ENCODE results near the gene FCHSD2.
"Not testable (repeated sequence)": the region's sequence is repeated elsewhere in the genome, so short reads cannot be mapped to it uniquely, and the experiment has no call there.

The FCHSD2 gene

GRCh38 chr11:73151416-73151815 is 9.3 kb upstream of the FCHSD2 start:
- no peak for DNase-seq (ENCODE audit: low read depth, low spot score)

GRCh38 chr11:73149105-73149504 is 7.0 kb upstream of the FCHSD2 start:
- no peak for DNase-seq (ENCODE audit: low read depth, low spot score)

- DNase-seq (ENCODE audit: low read depth, low spot score): no peak
Measured at GRCh38 chr11:73147771-73148681, 5.9 kb upstream of the FCHSD2 start.

DNA sequence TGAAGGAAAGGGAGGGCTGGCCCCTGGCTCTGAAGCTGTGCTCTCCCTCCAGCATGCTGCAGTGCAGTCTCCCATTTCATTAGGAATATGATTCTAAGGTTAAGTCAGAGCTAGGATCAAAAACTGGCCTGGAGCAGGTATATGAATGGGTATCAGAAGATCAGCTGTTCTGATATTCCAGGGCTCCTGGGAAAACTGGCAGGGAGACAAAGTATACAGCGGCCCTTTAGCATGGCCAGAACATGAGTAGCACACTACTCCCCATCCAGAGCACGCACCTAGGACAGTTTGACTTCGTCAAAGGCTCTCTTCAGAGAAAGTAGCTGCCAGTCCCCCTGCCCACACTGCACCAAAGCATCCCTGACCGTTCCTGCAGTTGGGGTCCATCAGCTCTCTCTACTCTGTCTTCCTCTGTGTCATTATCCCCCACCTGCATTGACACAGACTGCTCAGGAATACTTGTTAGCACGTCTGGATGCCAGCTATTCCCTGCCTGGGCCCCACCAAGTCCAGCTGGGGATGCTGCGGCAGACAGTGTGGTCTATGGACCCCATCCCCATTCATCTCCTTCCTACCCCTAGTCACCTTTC is 4.0 kb upstream of the FCHSD2 start:
- no peak for DNase-seq (ENCODE audit: low read depth, low spot score)

- DNase-seq (ENCODE audit: low read depth, low spot score): no peak
Measured at GRCh38 chr11:73143126-73143838, 1.2 kb upstream of the FCHSD2 start.

DNA sequence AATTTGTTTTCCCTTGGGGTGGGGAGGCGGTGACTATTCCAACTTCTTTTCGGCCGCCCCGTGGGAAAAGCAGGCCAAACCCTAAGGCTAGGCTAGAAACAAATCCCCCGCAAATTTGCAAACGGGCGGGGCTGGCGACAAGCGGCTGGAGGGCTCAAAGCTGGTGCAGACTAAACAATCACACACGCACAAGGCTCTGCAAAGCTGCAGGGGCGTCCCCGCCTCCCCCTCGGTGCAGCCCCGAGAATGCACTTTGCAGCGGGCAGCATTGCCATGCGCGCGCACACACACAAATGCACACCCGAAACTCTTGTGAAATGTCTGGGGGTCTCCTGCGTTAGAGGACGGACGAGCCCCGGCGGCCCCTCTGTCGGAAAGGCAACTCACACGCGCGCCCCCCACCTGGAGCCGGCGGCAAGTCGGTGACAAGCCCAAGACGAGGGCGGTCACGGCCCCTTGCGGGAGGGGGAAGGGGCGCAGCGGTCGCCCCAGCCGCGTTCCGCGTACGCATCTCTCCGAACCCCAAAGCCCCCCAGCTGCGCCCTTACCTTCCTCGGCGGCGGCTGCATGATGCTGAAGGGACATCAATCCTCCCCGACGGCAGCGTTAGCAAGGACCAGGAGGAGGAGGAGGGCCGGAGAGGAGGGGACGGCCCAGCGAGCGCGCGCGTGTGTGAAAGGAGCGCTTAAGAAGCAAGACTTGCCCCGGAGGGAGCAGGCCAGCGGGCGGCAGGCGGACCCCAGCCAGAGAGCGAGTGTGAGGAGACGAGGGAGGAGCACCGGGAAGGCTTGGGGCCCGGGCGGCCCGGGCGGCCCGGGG is 600 bp downstream of the FCHSD2 start:
- no peak for DNase-seq (ENCODE audit: low read depth, low spot score)

- no peak for DNase-seq (ENCODE audit: low read depth, low spot score)
Measured at GRCh38 chr11:73141031-73141308, 1.1 kb downstream of the FCHSD2 start.

GRCh38 chr11:73140213-73141030 is 1.7 kb downstream of the FCHSD2 start:
- DNase-seq (ENCODE audit: low read depth, low spot score): no peak

GRCh38 chr11:73139476-73140198 is 2.5 kb downstream of the FCHSD2 start:
- DNase-seq (ENCODE audit: low read depth, low spot score): no peak

DNA sequence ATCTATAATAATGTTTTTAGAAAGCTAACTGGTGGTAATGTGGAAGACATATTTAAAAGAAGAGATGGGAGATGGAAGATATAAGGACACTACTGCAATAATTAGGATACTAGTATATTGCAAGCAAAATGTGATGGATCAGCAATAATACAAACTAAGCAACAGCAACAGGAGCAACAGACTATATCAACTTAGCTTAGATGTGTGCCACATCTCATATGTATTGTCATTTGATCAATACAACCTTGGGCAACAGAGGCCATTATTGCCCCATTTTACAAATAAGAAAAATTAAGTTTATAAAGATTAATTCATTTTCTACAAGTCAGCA is 4.2 kb downstream of the FCHSD2 start:
- no peak for DNase-seq (ENCODE audit: low read depth, low spot score)

DNA sequence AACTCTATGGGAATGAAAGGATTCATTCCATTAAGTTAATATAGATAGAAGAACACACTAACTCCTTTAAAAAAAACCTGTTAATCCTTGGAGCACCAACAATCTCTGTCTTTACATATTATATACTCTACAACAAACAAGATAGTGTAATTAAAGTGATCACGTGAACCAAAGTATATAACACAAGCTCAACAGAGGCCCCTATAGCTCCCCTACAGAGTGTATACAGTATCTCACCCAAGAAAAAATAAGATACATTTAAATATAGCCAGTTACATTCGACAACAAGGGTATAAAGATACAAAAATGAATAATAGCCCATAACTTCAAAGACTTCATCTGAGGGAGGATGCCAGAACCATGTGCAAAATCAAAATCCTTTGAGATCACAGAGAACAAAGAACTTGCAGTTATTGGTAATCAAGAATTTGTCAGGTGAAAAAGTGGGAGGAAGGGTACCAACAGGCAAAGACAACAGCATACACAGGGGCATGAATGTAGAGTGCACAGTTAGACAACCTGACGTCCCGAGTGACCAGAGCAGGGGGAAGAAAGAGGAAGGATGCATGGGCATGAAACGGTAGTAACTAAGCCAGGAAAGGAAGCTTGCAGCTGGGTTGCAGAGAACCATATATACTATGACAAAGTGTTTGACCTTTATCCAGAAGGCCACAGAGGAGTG is 4.7 kb downstream of the FCHSD2 start:
- DNase-seq (ENCODE audit: low read depth, low spot score): no peak

DNA sequence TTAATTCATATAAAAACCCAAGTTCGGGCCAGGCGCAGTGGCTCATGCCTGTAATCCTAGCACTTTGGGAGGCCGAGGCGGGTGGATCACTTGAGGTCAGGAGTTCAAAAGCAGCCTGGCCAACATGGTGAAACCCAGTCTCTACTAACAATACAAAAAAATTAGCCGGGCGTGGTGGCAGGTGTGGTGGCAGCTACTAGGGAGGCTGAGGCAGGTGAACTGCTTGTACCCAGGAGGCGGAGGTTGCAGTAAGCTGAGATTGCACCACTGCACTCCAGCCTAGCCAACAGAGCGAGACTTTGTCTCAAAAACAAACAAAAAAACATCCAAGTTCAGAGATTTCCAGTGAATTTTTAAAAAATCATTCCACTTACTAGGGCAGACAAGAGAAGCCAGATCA is 5.4 kb downstream of the FCHSD2 start:
- DNase-seq (ENCODE audit: low read depth, low spot score): not testable (repeated sequence)

DNA sequence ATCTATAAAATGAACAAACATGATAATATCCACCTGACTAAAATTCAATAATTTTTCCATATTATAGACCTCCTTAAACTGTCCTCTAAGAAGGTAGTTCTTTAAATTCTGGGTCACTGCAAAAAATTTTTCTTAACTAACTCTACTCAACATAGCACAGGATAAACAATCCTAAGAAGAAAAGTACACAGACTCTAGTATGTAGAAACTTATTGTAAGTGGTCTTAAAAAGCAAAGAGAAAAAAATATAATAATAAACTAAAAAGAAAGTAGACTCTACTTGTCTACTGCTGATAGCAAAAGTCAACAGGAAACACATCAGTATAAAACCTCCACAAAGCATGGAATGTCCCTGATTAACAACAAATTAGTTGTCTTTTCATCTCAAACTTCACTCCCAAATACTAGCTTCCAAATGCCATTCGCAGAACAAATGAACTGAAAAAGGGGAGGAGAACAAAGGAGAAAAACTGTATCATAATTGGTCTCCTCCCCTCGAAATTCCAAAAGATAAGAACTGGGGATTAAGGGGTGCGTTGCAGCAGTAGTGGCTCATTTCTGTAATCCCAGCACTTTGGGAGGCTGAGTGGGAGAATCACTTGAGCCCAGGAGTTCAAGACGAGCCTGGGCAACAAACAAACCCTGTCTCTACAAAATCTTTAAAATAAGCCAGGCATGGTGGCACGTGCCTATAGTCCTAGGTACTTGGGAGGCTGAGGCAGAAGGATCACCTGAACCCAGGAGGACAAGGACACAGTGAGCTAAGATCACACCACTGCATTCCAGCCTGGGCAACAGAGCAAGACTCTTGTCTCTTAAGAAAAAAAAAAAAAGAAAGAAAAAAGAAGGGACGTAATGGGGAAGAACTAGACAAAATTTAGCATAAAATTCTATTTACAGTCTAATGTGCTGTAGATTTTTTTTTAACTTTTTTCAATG is 6.5 kb downstream of the FCHSD2 start:
- no peak for DNase-seq (ENCODE audit: low read depth, low spot score)

DNA sequence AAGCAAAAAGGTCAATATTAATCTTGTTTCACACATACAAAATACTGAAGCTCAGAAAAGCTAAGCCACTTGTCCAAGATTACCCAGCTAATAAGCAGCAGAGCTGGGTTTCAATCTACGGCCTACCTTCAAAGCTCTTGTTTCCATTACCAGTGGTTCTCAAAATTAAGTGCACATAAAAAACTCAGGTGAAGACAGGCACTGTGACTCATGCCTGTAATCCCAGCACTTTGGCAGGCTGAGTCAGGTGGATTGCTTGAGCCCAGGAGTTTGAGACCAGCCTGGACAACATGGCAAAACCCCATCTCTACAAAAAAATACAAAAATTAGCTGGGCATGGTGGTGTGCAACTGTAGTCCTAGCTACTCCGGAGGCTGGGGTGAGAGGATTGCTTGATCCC is 9.8 kb downstream of the FCHSD2 start:
- DNase-seq (ENCODE audit: low read depth, low spot score): not testable (repeated sequence)

- no peak for DNase-seq (ENCODE audit: low read depth, low spot score)
Measured at GRCh38 chr11:73130181-73130580, 11.9 kb downstream of the FCHSD2 start.

GRCh38 chr11:73129198-73129597 is 12.9 kb downstream of the FCHSD2 start:
- no peak for DNase-seq (ENCODE audit: low read depth, low spot score)

GRCh38 chr11:73126804-73127480 is 15.2 kb downstream of the FCHSD2 start:
- no peak for DNase-seq (ENCODE audit: low read depth, low spot score)

GRCh38 chr11:73124800-73125199 is 17.3 kb downstream of the FCHSD2 start:
- DNase-seq (ENCODE audit: low read depth, low spot score): no peak
